Gastroesophageal sphincter (tissue), 3 donors: Measurements from ENCODE around the gene COL5A1.

ENCODE experiments used
- POLR2A ChIP-seq, 2 donors: fragments of 450-650 bp; IDR thresholded peaks; one replicate each; pipeline ENCODE4 v1.6.1; 2017; ENCODE audit warnings: antibody characterized with exemption in 2 of 2, mild to moderate bottlenecking in 2 of 2, moderate library complexity in 1 of 2
- TF ChIP-seq, protein P1 (sequence below), 4 experiments: fragments of 200-600 bp in 2 of 4; fragments of 450-650 bp in 2 of 4; sonication (generic) in 1 of 4; IDR thresholded peaks; one replicate each; pipeline ENCODE4 v1.5.1; 2017 to 2019; ENCODE audit warnings: antibody characterized with exemption in 4 of 4, mild to moderate bottlenecking in 2 of 4, moderate library complexity in 2 of 4

DNA sequence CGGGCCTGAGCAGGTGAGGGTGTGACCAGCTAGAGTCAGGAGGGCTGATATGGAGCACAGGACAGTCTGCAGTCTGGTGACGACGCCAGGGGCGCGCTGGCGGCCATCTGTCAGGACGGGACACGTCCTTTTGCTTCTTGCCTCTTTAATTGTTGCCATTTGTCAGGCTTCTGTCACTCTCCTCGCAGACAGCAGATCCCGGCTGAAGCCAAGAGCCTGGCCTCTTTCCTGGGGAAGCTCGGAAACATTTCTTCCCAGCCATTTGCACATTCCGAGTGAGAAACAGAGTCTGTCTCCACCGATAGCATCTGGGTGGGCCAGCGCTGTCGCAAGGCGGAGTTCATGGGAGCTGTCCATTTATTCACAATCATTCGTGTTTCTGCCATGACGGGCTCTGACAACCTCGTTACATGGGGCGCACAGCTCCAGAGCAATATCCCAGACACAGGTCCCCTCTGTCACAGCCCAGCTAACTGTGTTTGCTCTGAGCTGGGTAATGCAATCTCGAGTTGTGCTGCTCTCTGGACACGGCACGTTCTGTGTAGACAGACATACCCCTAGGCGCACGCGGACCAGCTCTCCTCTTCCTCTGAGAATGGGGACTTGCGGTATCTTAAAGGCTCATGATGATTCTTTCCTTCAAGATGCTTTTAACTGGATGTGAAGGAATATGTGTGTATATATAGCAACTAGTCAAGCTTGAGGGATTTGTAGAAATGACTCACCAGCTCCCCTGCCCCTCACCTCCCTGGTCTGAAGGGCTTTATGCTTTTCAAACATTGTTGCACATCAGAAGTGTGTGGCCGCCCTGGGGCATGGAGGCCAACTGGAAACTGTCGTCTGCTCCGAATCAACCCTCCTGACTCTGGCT lies 133.7 kb downstream of the COL5A1 start:
- TF ChIP-seq, protein P1, sequence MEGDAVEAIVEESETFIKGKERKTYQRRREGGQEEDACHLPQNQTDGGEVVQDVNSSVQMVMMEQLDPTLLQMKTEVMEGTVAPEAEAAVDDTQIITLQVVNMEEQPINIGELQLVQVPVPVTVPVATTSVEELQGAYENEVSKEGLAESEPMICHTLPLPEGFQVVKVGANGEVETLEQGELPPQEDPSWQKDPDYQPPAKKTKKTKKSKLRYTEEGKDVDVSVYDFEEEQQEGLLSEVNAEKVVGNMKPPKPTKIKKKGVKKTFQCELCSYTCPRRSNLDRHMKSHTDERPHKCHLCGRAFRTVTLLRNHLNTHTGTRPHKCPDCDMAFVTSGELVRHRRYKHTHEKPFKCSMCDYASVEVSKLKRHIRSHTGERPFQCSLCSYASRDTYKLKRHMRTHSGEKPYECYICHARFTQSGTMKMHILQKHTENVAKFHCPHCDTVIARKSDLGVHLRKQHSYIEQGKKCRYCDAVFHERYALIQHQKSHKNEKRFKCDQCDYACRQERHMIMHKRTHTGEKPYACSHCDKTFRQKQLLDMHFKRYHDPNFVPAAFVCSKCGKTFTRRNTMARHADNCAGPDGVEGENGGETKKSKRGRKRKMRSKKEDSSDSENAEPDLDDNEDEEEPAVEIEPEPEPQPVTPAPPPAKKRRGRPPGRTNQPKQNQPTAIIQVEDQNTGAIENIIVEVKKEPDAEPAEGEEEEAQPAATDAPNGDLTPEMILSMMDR (IDR thresholded peaks at IDR 0.05): no peak
- TF ChIP-seq POLR2A (IDR thresholded peaks at IDR 0.05): no peak
